ENCODE data around the gene LHFPL6.

- TF ChIP-seq EZH2 (IDR thresholded peaks at IDR 0.05; ENCODE audit: borderline replicate concordance, low read length) (no peak), CTCF (IDR thresholded peaks at IDR 0.05; ENCODE audit: low read length) (peak; percentile 79)
These were observed 13.2 kb upstream of the LHFPL6 start for GRCh38 chr13:39616087-39616694.

Measured in OCI-LY1 (cell line).